GM21360 (cell line): ENCODE measurements around the gene ZNF135.
A peak's percentile ranks its signal among the peaks of the same experiment; 100 is the strongest.

ENCODE experiments used
- ATAC-seq: cut with Tn5 transposase; IDR thresholded peaks from one replicate; pipeline ENCODE4 v1.9.1; 2021; ENCODE audit warnings: mild to moderate bottlenecking, moderate library complexity; ENCODE audit not compliant: unreplicated experiment

ZNF135 gene

GRCh38 chr19:58089846-58090245 lies 30.8 kb downstream of the ZNF135 start:
- ATAC-seq, result no peak

- ATAC-seq, result no peak
These were observed 32.3 kb downstream of the ZNF135 start for GRCh38 chr19:58091251-58091995.

GRCh38 chr19:58093071-58093470 lies 34.0 kb downstream of the ZNF135 start:
- no peak for ATAC-seq

GRCh38 chr19:58095328-58095727 lies 36.2 kb downstream of the ZNF135 start:
- ATAC-seq, result no peak

GRCh38 chr19:58096884-58097283 lies 37.8 kb downstream of the ZNF135 start:
- no peak for ATAC-seq

GRCh38 chr19:58097349-58097748 lies 38.3 kb downstream of the ZNF135 start:
- ATAC-seq, result no peak

GRCh38 chr19:58097781-58098681 lies 38.9 kb downstream of the ZNF135 start, which contains the start of gene ZSCAN18:
ZSCAN18 (minus strand) TSS chr19:58098231; CDS start chr19:58090267, 7,964 bp downstream.
- ATAC-seq, result peak; percentile 95

GRCh38 chr19:58098682-58098998 lies 39.6 kb downstream of the ZNF135 start:
- ATAC-seq, result no peak

- ATAC-seq, result no peak
These were observed 48.9 kb downstream of the ZNF135 start for GRCh38 chr19:58107778-58108545.

- no peak for ATAC-seq
These were observed 49.4 kb downstream of the ZNF135 start for GRCh38 chr19:58108546-58108817.

- ATAC-seq, result no peak
These were observed 58.9 kb downstream of the ZNF135 start for GRCh38 chr19:58117841-58118575.

GRCh38 chr19:58118979-58119733 lies 60.1 kb downstream of the ZNF135 start:
- no peak for ATAC-seq
